ENCODE data around the gene HHIPL1. TPM values are rescaled to one million over a fixed set of nuclear protein-coding genes. Genes with fewer than 3 reads are reported as not detected.
A peak's percentile ranks its signal among the peaks of the same experiment; 100 is the strongest.

Gene HHIPL1
- total RNA-seq, 1 donor from 2014 or later: 2.7 TPM

- no peak overlapping the region for H3K4me3 Mint-ChIP-seq (ENCODE audit: unreplicated experiment)
- H3K9me3 Mint-ChIP-seq (ENCODE audit: unreplicated experiment): no peaks in the 10 kb centered on the region
- no peak overlapping the region for H3K27ac Mint-ChIP-seq (ENCODE audit: unreplicated experiment)
- H3K4me1 Mint-ChIP-seq (ENCODE audit: unreplicated experiment): peaks cover 25% of the 10 kb centered on the region
- TF ChIP-seq, protein P1, sequence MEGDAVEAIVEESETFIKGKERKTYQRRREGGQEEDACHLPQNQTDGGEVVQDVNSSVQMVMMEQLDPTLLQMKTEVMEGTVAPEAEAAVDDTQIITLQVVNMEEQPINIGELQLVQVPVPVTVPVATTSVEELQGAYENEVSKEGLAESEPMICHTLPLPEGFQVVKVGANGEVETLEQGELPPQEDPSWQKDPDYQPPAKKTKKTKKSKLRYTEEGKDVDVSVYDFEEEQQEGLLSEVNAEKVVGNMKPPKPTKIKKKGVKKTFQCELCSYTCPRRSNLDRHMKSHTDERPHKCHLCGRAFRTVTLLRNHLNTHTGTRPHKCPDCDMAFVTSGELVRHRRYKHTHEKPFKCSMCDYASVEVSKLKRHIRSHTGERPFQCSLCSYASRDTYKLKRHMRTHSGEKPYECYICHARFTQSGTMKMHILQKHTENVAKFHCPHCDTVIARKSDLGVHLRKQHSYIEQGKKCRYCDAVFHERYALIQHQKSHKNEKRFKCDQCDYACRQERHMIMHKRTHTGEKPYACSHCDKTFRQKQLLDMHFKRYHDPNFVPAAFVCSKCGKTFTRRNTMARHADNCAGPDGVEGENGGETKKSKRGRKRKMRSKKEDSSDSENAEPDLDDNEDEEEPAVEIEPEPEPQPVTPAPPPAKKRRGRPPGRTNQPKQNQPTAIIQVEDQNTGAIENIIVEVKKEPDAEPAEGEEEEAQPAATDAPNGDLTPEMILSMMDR (IDR thresholded peaks at IDR 0.05): no peak
- no peaks in the 10 kb centered on the region for H3K36me3 Mint-ChIP-seq (ENCODE audit: unreplicated experiment)
- no peaks in the 10 kb centered on the region for H3K27me3 Mint-ChIP-seq (ENCODE audit: unreplicated experiment)
- no peak for DNase-seq (ENCODE audit: extremely low spot score, unreplicated experiment)
These were observed 46.2 kb upstream of the HHIPL1 start for GRCh38 chr14:99598774-99599173.

DNA sequence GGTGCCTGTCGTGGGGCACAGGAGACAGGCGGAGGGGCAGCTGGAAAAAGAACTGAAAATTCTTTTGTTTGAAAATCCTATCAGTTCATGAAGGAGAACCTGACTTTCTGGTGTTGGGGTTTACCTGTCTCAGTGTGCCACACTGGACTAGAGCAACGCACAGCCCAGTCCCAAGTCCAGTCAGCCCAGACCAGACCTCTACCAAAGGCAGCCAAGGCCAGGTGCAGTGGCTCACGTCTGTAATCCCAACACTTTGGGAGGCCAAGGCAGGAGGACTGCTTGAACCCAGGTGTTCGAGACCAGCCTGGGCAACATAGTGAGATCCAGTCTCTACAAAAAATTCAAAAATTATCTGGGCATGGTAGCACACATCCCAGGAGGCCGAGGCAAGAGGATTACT lies 45.5 kb upstream of the HHIPL1 start:
- DNase-seq (ENCODE audit: extremely low spot score, unreplicated experiment): no peak
- no peaks in the 10 kb centered on the region for H3K27me3 Mint-ChIP-seq (ENCODE audit: unreplicated experiment)
- no peaks in the 10 kb centered on the region for H3K36me3 Mint-ChIP-seq (ENCODE audit: unreplicated experiment)
- peaks cover 25% of the 10 kb centered on the region for H3K4me1 Mint-ChIP-seq (ENCODE audit: unreplicated experiment)
- no peak overlapping the region for H3K4me3 Mint-ChIP-seq (ENCODE audit: unreplicated experiment)
- no peak overlapping the region for H3K27ac Mint-ChIP-seq (ENCODE audit: unreplicated experiment)
- TF ChIP-seq, protein P1 (IDR thresholded peaks at IDR 0.05): no peak
- H3K9me3 Mint-ChIP-seq (ENCODE audit: unreplicated experiment): no peaks in the 10 kb centered on the region

GRCh38 chr14:99600232-99600888 lies 44.6 kb upstream of the HHIPL1 start:
- Mint-ChIP-seq H3K27me3 (ENCODE audit: unreplicated experiment) (no peaks in the 10 kb centered on the region), H3K27ac (ENCODE audit: unreplicated experiment) (no peak overlapping the region), H3K36me3 (ENCODE audit: unreplicated experiment) (no peaks in the 10 kb centered on the region), H3K4me1 (ENCODE audit: unreplicated experiment) (peaks cover 22% of the 10 kb centered on the region), H3K4me3 (ENCODE audit: unreplicated experiment) (no peak overlapping the region), H3K9me3 (ENCODE audit: unreplicated experiment) (no peaks in the 10 kb centered on the region)
- TF ChIP-seq, protein P1 (IDR thresholded peaks at IDR 0.05): no peak
- DNase-seq (ENCODE audit: extremely low spot score, unreplicated experiment): no peak

GRCh38 chr14:99601361-99601831 lies 43.5 kb upstream of the HHIPL1 start:
- H3K4me1 Mint-ChIP-seq (ENCODE audit: unreplicated experiment): peaks cover 26% of the 10 kb centered on the region
- H3K36me3 Mint-ChIP-seq (ENCODE audit: unreplicated experiment): no peaks in the 10 kb centered on the region
- peak overlapping the region; percentile 42 for H3K4me3 Mint-ChIP-seq (ENCODE audit: unreplicated experiment)
- no peaks in the 10 kb centered on the region for H3K9me3 Mint-ChIP-seq (ENCODE audit: unreplicated experiment)
- no peaks in the 10 kb centered on the region for H3K27me3 Mint-ChIP-seq (ENCODE audit: unreplicated experiment)
- H3K27ac Mint-ChIP-seq (ENCODE audit: unreplicated experiment): peak overlapping the region; percentile 55
- no peak for DNase-seq (ENCODE audit: extremely low spot score, unreplicated experiment)
- TF ChIP-seq, protein P1 (IDR thresholded peaks at IDR 0.05): no peak

GRCh38 chr14:99602054-99602787 lies 42.7 kb upstream of the HHIPL1 start:
- Mint-ChIP-seq H3K36me3 (ENCODE audit: unreplicated experiment) (no peaks in the 10 kb centered on the region), H3K9me3 (ENCODE audit: unreplicated experiment) (no peaks in the 10 kb centered on the region), H3K27ac (ENCODE audit: unreplicated experiment) (peak overlapping the region; percentile 27), H3K4me3 (ENCODE audit: unreplicated experiment) (peak overlapping the region; percentile 54), H3K27me3 (ENCODE audit: unreplicated experiment) (no peaks in the 10 kb centered on the region), H3K4me1 (ENCODE audit: unreplicated experiment) (peaks cover 26% of the 10 kb centered on the region)
- TF ChIP-seq, protein P1 (IDR thresholded peaks at IDR 0.05): no peak
- DNase-seq (ENCODE audit: extremely low spot score, unreplicated experiment): no peak
